Loucy (cell line): ENCODE measurements around the gene TMIE.
A peak's percentile ranks its signal among the peaks of the same experiment; 100 is the strongest.

Source experiments
- H2AFZ ChIP-seq: fragments of 200-600 bp; sonication (generic); 2 replicates; pipeline ENCODE4 v1.6.0; 2016; ENCODE audit warnings: antibody characterized with exemption, mild to moderate bottlenecking, low read length, moderate library complexity
- H3F3A ChIP-seq: fragments of 200-600 bp; 2 replicates; pipeline ENCODE4 v1.6.0; 2016; ENCODE audit warnings: antibody characterized with exemption, low read depth, mild to moderate bottlenecking
- H3K27me3 ChIP-seq: fragments of 200-600 bp; sonication (generic); 2 replicates; pipeline ENCODE4 v1.6.1; 2014; ENCODE audit warnings: low read length, mild to moderate bottlenecking; ENCODE audit not compliant: insufficient read depth, poor library complexity, severe bottlenecking
- H3K36me3 ChIP-seq: fragments of 200-600 bp; sonication (generic); 2 replicates; pipeline ENCODE4 v1.6.1; 2016; ENCODE audit warnings: low read length; ENCODE audit not compliant: insufficient read depth
- H3K4me1 ChIP-seq: fragments of 200-600 bp; sonication (generic); 2 replicates; pipeline ENCODE4 v1.5.1; 2014; ENCODE audit warnings: low read length, mild to moderate bottlenecking; ENCODE audit not compliant: insufficient read depth, poor library complexity, severe bottlenecking
- H3K4me2 ChIP-seq: fragments of 200-600 bp; sonication (generic); 2 replicates; pipeline ENCODE4 v1.6.0; 2014; ENCODE audit warnings: antibody characterized with exemption, low read length, low read depth, mild to moderate bottlenecking; ENCODE audit not compliant: poor library complexity, severe bottlenecking
- H3K4me3 ChIP-seq: fragments of 200-600 bp; sonication (generic); 2 replicates; pipeline ENCODE4 v1.5.1; 2014; ENCODE audit warnings: low read length, mild to moderate bottlenecking, mixed read lengths; ENCODE audit not compliant: poor library complexity, severe bottlenecking
- H3K79me2 ChIP-seq: fragments of 200-600 bp; sonication (generic); 2 replicates; pipeline ENCODE4 v1.6.1; 2014; ENCODE audit warnings: low read length; ENCODE audit not compliant: insufficient read depth
- H3K9ac ChIP-seq: fragments of 200-600 bp; sonication (generic); 2 replicates; pipeline ENCODE4 v1.6.0; 2014; ENCODE audit warnings: mild to moderate bottlenecking, low read depth, low read length, moderate library complexity; ENCODE audit not compliant: poor library complexity, severe bottlenecking
- H3K9me2 ChIP-seq: fragments of 200-600 bp; sonication (generic); replicated peaks from 2 replicates; pipeline ENCODE4 v1.6.1; 2016; ENCODE audit warnings: low read depth, low read length, mixed read lengths
- H3K9me3 ChIP-seq: fragments of 200-600 bp; sonication (generic); 2 replicates; pipeline ENCODE4 v1.6.1; 2014; ENCODE audit warnings: mild to moderate bottlenecking, antibody characterized with exemption, low read length, low read depth; ENCODE audit not compliant: insufficient read depth
- H4K20me1 ChIP-seq: fragments of 200-600 bp; sonication (generic); 2 replicates; pipeline ENCODE4 v1.6.0; 2014; ENCODE audit warnings: antibody characterized with exemption, low read length, mild to moderate bottlenecking; ENCODE audit not compliant: insufficient read depth, poor library complexity, severe bottlenecking
- CTCF ChIP-seq: fragments of 200-600 bp; sonication (generic); conservative IDR thresholded peaks from 2 replicates; pipeline ENCODE4 v1.5.1; 2014; ENCODE audit warnings: mild to moderate bottlenecking, antibody characterized with exemption, low read length
- EZH2phosphoT487 ChIP-seq: fragments of 200-600 bp; IDR thresholded peaks from 2 replicates; pipeline ENCODE4 v1.6.1; 2018; ENCODE audit warnings: antibody characterized with exemption, mild to moderate bottlenecking, moderate library complexity, borderline replicate concordance

TMIE gene

GRCh38 chr3:46695962-46696894 lies 5.0 kb upstream of the TMIE start:
- no peaks in the 10 kb centered on the region for H3K27me3 ChIP-seq
- H2AFZ ChIP-seq: no peak overlapping the region
- H3K36me3 ChIP-seq: no peaks in the 10 kb centered on the region
- no peaks in the 10 kb centered on the region for H3K79me2 ChIP-seq
- peak overlapping the region; percentile 40 for H3K4me2 ChIP-seq
- H4K20me1 ChIP-seq: no peaks in the 10 kb centered on the region
- TF ChIP-seq EZH2phosphoT487: no peak
- TF ChIP-seq CTCF: no peak
- H3K9ac ChIP-seq: peak overlapping the region; percentile 49
- peak overlapping the region; percentile 5 for H3K4me3 ChIP-seq
- no peaks in the 10 kb centered on the region for H3F3A ChIP-seq
- H3K4me1 ChIP-seq: peaks cover 31% of the 10 kb centered on the region
- no peaks in the 10 kb centered on the region for H3K9me2 ChIP-seq
- H3K9me3 ChIP-seq: no peaks in the 10 kb centered on the region

GRCh38 chr3:46699676-46700523 lies 1.3 kb upstream of the TMIE start:
- no peaks in the 10 kb centered on the region for H3K79me2 ChIP-seq
- H3F3A ChIP-seq: no peaks in the 10 kb centered on the region

GRCh38 chr3:46700772-46701171 lies 420 bp upstream of the TMIE start:
- no peaks in the 10 kb centered on the region for H3K27me3 ChIP-seq
- no peak overlapping the region for H3K4me3 ChIP-seq
- no peak for TF ChIP-seq EZH2phosphoT487
- no peak for TF ChIP-seq CTCF
- H4K20me1 ChIP-seq: no peaks in the 10 kb centered on the region
- H3K79me2 ChIP-seq: no peaks in the 10 kb centered on the region
- H3K9me3 ChIP-seq: no peaks in the 10 kb centered on the region
- H3K9ac ChIP-seq: no peak overlapping the region
- no peaks in the 10 kb centered on the region for H3F3A ChIP-seq
- peaks cover 9% of the 10 kb centered on the region for H3K4me1 ChIP-seq
- H3K36me3 ChIP-seq: no peaks in the 10 kb centered on the region
- H3K4me2 ChIP-seq: no peak overlapping the region
- no peaks in the 10 kb centered on the region for H3K9me2 ChIP-seq
- no peak overlapping the region for H2AFZ ChIP-seq

More at GRCh38 chr3:46699676-46700523, 1.3 kb upstream of the TMIE start:
- H3K36me3 ChIP-seq: no peaks in the 10 kb centered on the region
- no peak overlapping the region for H3K4me3 ChIP-seq
- H3K4me2 ChIP-seq: no peak overlapping the region
- H3K27me3 ChIP-seq: no peaks in the 10 kb centered on the region
- H3K4me1 ChIP-seq: peaks cover 18% of the 10 kb centered on the region
- no peaks in the 10 kb centered on the region for H3K9me2 ChIP-seq
- H2AFZ ChIP-seq: no peak overlapping the region
- TF ChIP-seq CTCF: no peak
- TF ChIP-seq EZH2phosphoT487: no peak
- H3K9me3 ChIP-seq: no peaks in the 10 kb centered on the region
- H4K20me1 ChIP-seq: no peaks in the 10 kb centered on the region
- no peak overlapping the region for H3K9ac ChIP-seq
